PC-9 (cell line): ENCODE measurements around the gene MAGI1.
A peak's percentile ranks its signal among the peaks of the same experiment; 100 is the strongest.

Experiments used
- CTCF ChIP-seq: fragments of 200-600 bp; sonication (generic); conservative IDR thresholded peaks from 2 replicates; pipeline ENCODE4 v1.6.1; 2017; ENCODE audit warnings: mixed run types, antibody characterized with exemption, mild to moderate bottlenecking, moderate library complexity
- EZH2 ChIP-seq: fragments of 200-600 bp; sonication (generic); IDR thresholded peaks from 2 replicates; pipeline ENCODE4 v1.8.0; 2017; ENCODE audit warnings: antibody characterized with exemption, low read depth

- TF ChIP-seq CTCF, result peak; percentile 59
- no peak for TF ChIP-seq EZH2
These were observed 599.0 kb downstream of the MAGI1 start for GRCh38 chr3:65439641-65440284.
